GM18502 (cell line): ENCODE results near the gene AGRN.
"Not testable (repeated sequence)": the region's sequence is repeated elsewhere in the genome, so short reads cannot be mapped to it uniquely, and the experiment has no call there.

Experiments used
- ATAC-seq: cut with Tn5 transposase; IDR thresholded peaks from one replicate; pipeline ENCODE4 v1.9.1; 2021; ENCODE audit warnings: mild to moderate bottlenecking; ENCODE audit not compliant: unreplicated experiment, poor library complexity

AGRN gene

DNA sequence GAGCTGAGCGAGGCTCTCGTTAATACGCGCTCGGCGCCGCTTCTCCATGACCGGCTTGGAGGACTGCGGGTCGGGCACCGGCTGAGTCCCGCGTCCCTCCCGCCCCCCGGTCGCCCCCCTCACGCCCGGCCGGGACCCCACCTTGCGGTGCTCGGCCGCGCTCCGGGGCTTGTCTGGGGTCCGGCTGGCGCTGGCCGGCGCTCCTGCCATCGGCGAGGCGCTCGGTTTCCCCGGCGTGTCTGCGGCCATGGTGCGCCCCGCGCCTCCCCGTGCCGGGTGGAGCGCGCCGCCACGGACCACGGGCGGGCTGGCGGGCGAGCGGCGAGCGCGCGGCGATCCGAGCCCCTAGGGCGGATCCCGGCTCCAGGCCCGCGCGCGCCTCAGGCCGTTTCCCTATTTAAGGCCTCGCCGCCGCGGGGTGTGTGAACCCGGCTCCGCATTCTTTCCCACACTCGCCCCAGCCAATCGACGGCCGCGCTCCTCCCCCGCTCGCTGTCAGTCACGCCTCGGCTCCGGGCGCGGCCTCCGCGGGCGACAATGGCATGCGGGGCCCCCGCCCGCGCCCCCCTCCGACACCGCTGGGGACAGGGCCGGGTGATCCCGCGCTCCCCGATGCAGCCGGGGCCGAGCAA is 20.1 kb upstream of the AGRN start, which contains the start of gene HES4:
TSS of gene HES4 (minus strand) at position 373 of the 632 bp plus-strand sequence. CDS start at position 249, 124 bp downstream.
- ATAC-seq: peak; percentile 48

DNA sequence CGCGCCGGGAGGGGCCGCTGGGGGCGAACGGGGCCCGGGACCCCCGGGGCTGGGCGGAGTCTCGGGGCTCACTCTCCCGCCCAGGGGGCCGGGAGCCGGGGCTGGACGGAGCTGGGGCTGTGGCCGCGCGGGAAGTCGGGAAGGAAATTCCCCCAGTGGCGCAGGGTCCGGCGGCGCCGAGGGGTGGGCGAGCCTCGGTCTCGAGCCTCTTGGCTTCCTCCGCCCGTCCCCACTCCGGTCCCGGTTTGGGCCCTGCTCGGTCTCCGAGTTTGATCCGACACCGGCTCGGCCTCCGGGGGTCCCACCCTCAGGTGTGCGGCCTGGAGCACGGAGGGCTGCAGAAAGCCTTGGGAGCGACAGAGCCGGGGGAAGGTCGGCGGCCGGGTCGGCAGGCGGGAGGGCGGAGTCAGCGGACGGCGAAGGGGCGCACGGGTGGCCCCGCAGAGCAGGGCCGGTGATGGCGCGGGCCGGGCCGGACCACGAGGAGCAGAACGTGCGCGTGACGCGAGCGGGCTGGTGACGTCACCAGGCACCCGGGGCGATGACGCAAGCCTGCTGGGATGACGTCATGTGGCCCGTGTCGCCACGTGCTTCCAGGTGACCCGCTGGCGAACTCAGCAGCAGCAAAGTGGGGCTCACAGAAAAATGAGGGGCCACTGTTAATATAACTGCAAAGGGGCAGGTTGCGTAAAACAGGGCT is 19.4 kb upstream of the AGRN start:
- ATAC-seq: peak; percentile 34

DNA sequence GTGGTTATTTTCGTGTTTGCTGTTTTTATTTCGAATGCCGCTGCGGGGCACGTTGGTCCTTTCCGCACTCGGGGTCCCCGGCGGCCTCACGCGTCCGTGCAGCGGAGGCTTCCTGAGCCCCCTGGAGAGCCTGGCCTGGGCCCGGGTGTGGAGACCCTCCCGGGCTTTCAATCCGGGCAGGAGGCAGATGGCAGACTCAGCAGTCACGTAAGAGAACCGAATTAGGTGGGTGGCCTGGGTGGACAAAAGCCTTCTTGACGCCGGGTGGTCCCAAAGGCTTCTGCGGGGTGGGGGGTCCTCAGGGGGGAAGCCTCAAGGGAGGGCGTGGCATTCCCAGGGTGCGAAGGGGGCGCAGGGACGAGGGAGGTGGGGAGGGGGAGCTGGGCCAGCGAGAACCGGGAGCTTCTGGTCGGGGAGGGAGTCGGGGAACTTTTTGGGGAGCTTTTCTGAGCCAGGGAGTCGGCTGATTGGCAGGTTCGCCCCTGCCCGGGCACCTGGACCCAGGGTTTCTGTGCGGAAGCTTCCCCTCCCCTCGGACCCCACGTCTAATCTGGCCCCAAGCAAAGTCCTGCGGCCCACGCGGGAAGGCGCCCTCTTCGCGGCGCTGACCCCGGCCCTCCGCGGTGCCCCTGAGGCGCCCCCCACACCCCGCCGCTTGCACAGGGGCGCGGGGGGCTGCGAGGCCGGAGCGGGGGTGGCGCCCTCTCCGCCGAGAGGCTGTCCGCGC is 18.7 kb upstream of the AGRN start:
- no peak for ATAC-seq

- no peak for ATAC-seq
These were observed 16.1 kb upstream of the AGRN start for GRCh38 chr1:1003618-1004419.

- ATAC-seq: no peak
These were observed 15.5 kb upstream of the AGRN start for GRCh38 chr1:1004420-1004779.

- ATAC-seq: no peak
These were observed 14.9 kb upstream of the AGRN start for GRCh38 chr1:1004780-1005697.

GRCh38 chr1:1005774-1006304 is 14.1 kb upstream of the AGRN start:
- no peak for ATAC-seq

- ATAC-seq: no peak
These were observed 13.4 kb upstream of the AGRN start for GRCh38 chr1:1006305-1007159.

GRCh38 chr1:1010131-1010530 is 9.8 kb upstream of the AGRN start:
- not testable (repeated sequence) for ATAC-seq

GRCh38 chr1:1011396-1011949 is 8.4 kb upstream of the AGRN start:
- no peak for ATAC-seq

DNA sequence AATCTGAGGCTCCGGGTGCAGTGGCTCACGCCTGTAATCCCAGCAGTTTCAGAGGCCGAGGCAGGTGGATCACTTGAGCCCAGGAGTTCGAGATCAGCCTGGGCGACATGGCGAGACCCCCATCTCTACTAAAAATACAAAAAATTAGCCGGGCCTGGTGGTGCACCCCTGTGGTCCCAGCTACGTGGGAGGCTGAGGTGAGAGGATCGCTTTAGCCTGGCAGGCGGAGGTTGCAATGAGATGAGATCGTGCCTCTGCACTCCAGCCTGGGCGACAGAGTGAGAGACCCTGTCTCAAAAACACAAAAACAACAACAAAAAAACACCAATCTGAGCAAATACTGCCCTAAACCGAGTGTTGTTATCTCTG is 7.2 kb upstream of the AGRN start:
- not testable (repeated sequence) for ATAC-seq

DNA sequence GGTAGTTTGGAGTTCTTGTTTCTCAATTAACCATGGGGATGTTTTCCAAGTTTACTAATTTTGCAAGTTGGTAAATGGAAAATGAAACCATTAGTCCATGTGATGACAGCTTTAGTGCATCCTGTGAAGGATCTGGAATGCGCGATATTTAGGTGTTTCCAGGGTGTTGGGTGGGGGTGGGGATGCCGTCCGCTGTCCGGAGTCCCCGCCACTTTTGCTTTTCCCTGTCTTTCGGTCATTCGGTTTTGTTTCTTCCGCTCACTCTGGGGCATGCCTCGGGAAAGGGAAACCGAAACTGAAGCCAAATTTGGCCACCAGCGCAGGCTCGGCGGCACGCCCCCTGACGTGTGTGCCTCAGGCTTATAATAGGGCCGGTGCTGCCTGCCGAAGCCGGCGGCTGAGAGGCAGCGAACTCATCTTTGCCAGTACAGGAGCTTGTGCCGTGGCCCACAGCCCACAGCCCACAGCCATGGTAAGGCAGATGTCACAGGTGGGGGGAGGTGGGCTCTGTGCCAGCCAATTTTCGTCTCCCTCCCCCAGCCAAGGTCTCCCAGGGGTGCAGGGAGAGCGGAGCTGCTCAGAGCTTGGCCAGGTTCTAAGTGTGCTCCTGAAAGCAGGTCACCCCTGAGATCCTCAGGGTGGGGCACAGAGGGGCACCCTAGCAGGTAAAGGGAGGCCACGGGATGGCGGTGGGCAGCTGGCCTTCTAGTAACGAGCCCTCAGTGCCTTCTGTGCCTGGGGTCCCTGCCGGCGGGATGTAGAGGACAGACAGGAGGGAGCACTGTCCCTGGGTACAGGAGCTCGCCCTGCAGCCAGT is 6.6 kb upstream of the AGRN start, which contains the start of gene ISG15:
TSS of gene ISG15 (plus strand) at position 393 of the 817 bp plus-strand sequence. CDS start at position 470, 77 bp downstream.
- ATAC-seq: peak; percentile 76

DNA sequence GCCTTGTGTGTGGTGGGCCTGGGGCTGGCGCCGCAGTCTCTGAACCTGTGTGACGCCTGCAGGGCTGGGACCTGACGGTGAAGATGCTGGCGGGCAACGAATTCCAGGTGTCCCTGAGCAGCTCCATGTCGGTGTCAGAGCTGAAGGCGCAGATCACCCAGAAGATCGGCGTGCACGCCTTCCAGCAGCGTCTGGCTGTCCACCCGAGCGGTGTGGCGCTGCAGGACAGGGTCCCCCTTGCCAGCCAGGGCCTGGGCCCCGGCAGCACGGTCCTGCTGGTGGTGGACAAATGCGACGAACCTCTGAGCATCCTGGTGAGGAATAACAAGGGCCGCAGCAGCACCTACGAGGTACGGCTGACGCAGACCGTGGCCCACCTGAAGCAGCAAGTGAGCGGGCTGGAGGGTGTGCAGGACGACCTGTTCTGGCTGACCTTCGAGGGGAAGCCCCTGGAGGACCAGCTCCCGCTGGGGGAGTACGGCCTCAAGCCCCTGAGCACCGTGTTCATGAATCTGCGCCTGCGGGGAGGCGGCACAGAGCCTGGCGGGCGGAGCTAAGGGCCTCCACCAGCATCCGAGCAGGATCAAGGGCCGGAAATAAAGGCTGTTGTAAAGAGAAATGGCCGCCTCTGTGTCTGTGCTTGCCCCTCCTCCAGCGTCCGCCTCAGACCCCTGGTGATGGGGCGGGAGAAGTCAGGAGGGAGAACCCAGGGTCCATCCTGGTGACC is 5.8 kb upstream of the AGRN start:
- peak; percentile 22 for ATAC-seq

DNA sequence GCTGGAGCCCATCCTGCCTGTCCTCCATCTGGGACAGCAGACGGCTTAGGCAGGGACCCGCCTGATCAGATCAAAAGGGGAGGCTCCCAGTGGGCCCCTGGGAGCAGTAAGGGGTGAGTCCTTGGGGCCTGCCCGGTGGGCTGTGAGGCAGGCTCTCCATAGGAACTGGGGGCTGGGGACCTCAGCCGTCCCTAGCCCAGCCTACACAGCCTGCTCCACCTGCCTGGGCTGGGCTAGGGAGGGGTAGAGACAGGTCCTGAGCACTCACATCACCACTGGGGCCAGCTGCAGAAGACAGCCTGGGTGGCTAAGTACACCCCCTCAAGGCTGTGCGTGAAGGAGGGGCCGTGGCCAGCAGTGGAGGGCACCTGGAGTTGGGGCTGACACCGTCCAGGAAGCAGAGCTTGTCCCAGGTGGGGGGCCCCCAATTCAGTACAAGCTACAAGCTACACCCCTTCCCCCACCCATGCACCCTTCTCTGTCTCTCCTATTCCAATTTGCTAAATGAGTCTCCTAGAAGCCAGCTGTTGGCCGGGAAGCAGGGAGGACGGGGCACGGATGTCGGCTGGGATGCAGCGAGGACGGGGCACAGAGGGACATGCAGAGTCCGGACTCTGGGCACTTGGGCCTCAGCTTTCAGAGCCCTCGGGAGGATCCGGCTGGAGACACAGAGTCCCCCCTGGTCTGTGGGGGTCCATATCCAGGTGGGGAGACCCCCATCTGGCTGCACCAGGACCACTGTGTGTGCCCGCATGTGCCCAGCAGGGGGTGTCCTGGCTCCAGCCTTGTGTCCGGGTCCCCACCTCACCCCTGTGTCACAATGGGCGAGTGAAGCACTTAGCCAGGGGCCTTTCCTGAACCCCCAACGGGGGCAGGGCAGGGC is 4.9 kb upstream of the AGRN start:
- ATAC-seq: no peak
